A549 (cell line): ENCODE results near the gene PTPRN2. TPM values are rescaled to one million over a fixed set of nuclear protein-coding genes. Genes with fewer than 3 reads are reported as not detected.

Source experiments
- ATAC-seq, 2 experiments: fragments of 200-7000 bp in 1 of 2; fragments of >200 bp in 1 of 2; cut with Nextera tagmentation in 1 of 2; cut with Tn5 transposase in 1 of 2; 3 replicates each; pipeline versions ENCODE4 v1.8.0 to v1.9.1; 2018 to 2020; ENCODE audit warnings: mild to moderate bottlenecking in 1 of 2, moderate library complexity in 1 of 2
- CTCF ChIA-PET: fragments of 300-600 bp; sonication (Branson Sonifier 250); formaldehyde crosslinking; extraction: SDS; loops from one replicate; lab custom pipeline; 2021; ENCODE audit warnings: antibody characterized with exemption, inconsistent platforms; lab: Yijun Ruan, JAX
- POLR2A ChIA-PET: fragments of 350-600 bp; formaldehyde crosslinking; extraction: SDS; loops from one replicate; lab custom pipeline; 2021; ENCODE audit warnings: antibody characterized with exemption, inconsistent platforms; lab: Yijun Ruan, JAX
- DNase-seq, 2 experiments: peaks; one replicate each; pipeline versions ENCODE4 v3.0.0 to v3.0.0-alpha.2; 2011 to 2016; ENCODE audit warnings: low read depth in 1 of 2, low spot score in 1 of 2
- FAIRE-seq: peaks from 2 replicates; lab custom pipeline; 2011; peaks lifted over from hg19 to GRCh38; lab: Jason Lieb, UNC
- H3K27ac ChIP-seq, 2 experiments: fragments of >200 bp; sonication (Bioruptor Twin); formaldehyde crosslinking; 3 replicates each; pipeline ENCODE4 v1.5.1; 2016 to 2017
- H3K4me1 ChIP-seq: fragments of >200 bp; sonication (Bioruptor Twin); formaldehyde crosslinking; 3 replicates; pipeline ENCODE4 v1.6.1; 2016
- H3K4me2 ChIP-seq: fragments of >200 bp; sonication (Bioruptor Twin); formaldehyde crosslinking; 3 replicates; pipeline ENCODE4 v1.6.1; 2016
- H3K4me3 ChIP-seq: fragments of >200 bp; sonication (Bioruptor Twin); formaldehyde crosslinking; 3 replicates; pipeline ENCODE4 v1.5.1; 2016
- H3K9me3 ChIP-seq: fragments of >200 bp; sonication (Bioruptor Twin); formaldehyde crosslinking; 3 replicates; pipeline ENCODE4 v1.6.1; 2016
- BHLHE40 ChIP-seq: IDR thresholded peaks from 2 replicates; pipeline ENCODE4 v1.6.1; 2012; ENCODE audit warnings: low read depth, low read length, inconsistent platforms
- CEBPB ChIP-seq, 2 experiments: fragments of >200 bp in 1 of 2; sonication (Bioruptor Twin) in 1 of 2; formaldehyde crosslinking in 1 of 2; IDR thresholded peaks; 2 replicates each; pipeline ENCODE4 v1.6.1; 2012 to 2016
- CHD4 ChIP-seq: fragments of 200-600 bp; sonication (generic); IDR thresholded peaks from 2 replicates; pipeline ENCODE4 v1.6.1; 2016; ENCODE audit warnings: antibody characterized with exemption, mild to moderate bottlenecking, borderline replicate concordance
- EP300 ChIP-seq, 2 experiments: fragments of >200 bp; sonication (Bioruptor Twin); formaldehyde crosslinking; IDR thresholded peaks; 2 replicates in 1 of 2; 3 replicates in 1 of 2; pipeline ENCODE4 v1.6.1; 2016 to 2017
- ESRRA ChIP-seq: fragments of 150-350 bp; IDR thresholded peaks from 2 replicates; pipeline ENCODE4 v1.6.1; 2014; ENCODE audit warnings: mild to moderate bottlenecking, low read length, borderline replicate concordance
- FOSB ChIP-seq: fragments of 250-450 bp; sonication (Bioruptor Pico); IDR thresholded peaks from 2 replicates; pipeline ENCODE4 v1.5.0; 2020; ENCODE audit warnings: mild to moderate bottlenecking, moderate library complexity
- FOSL2 ChIP-seq, 2 experiments: fragments of 450-650 bp in 1 of 2; fragments of >200 bp in 1 of 2; sonication (Bioruptor Twin) in 1 of 2; formaldehyde crosslinking; IDR thresholded peaks; 2 replicates each; pipeline versions ENCODE4 v1.5.0 to v1.6.1; 2016 to 2020; ENCODE audit warnings: mild to moderate bottlenecking in 1 of 2, moderate library complexity in 1 of 2
- GATA3 ChIP-seq: IDR thresholded peaks from 2 replicates; pipeline ENCODE4 v1.6.1; 2012; ENCODE audit warnings: borderline replicate concordance
- HDAC2 ChIP-seq: fragments of 200-600 bp; sonication (generic); IDR thresholded peaks from 2 replicates; pipeline ENCODE4 v1.6.1; 2016
- HEYL ChIP-seq: fragments of 250-450 bp; sonication (Bioruptor Pico); IDR thresholded peaks from 2 replicates; pipeline ENCODE4 v1.8.0; 2021; ENCODE audit warnings: mild to moderate bottlenecking, moderate library complexity
- HOXA7 ChIP-seq: fragments of 250-450 bp; sonication (Bioruptor Pico); IDR thresholded peaks from 2 replicates; pipeline ENCODE4 v1.5.0; 2020; ENCODE audit warnings: mild to moderate bottlenecking, moderate library complexity
- HOXB13 ChIP-seq: fragments of 250-450 bp; sonication (Bioruptor Pico); IDR thresholded peaks from 2 replicates; pipeline ENCODE4 v1.5.0; 2020; ENCODE audit warnings: low read depth, mild to moderate bottlenecking, moderate library complexity
- JUNB ChIP-seq: fragments of >200 bp; sonication (Bioruptor Twin); formaldehyde crosslinking; IDR thresholded peaks from 2 replicates; pipeline ENCODE4 v1.6.1; 2016
- KDM1A ChIP-seq: fragments of 200-600 bp; sonication (generic); IDR thresholded peaks from 2 replicates; pipeline ENCODE4 v1.6.1; 2016; ENCODE audit warnings: low read depth, mild to moderate bottlenecking
- MAZ ChIP-seq: fragments of 150-350 bp; IDR thresholded peaks from 2 replicates; pipeline ENCODE4 v1.6.1; 2014; ENCODE audit warnings: antibody characterized with exemption, low read depth, low read length, borderline replicate concordance
- NFE2L2 ChIP-seq: fragments of 150-350 bp; conservative IDR thresholded peaks from 2 replicates; pipeline ENCODE4 v1.6.1; 2014; ENCODE audit warnings: low read length
- PHF8 ChIP-seq: fragments of 200-600 bp; sonication (generic); IDR thresholded peaks from 2 replicates; pipeline ENCODE4 v1.6.1; 2016; ENCODE audit warnings: low read depth, mild to moderate bottlenecking, antibody characterized with exemption, moderate library complexity, borderline replicate concordance
- POLR2AphosphoS2 ChIP-seq: conservative IDR thresholded peaks from 2 replicates; pipeline ENCODE4 v1.6.1; 2012; ENCODE audit warnings: low read length, improper control_type of control experiment, inconsistent platforms
- RAD21 ChIP-seq, 2 experiments: fragments of >200 bp in 1 of 2; sonication (Bioruptor Twin) in 1 of 2; formaldehyde crosslinking in 1 of 2; IDR thresholded peaks in 1 of 2; conservative IDR thresholded peaks in 1 of 2; 2 replicates in 1 of 2; 3 replicates in 1 of 2; pipeline ENCODE4 v1.6.1; 2012 to 2018; ENCODE audit warnings: inconsistent platforms in 1 of 2
- RARB ChIP-seq: fragments of 250-450 bp; sonication (Bioruptor Pico); IDR thresholded peaks from 2 replicates; pipeline ENCODE4 v1.8.0; 2021; ENCODE audit warnings: mild to moderate bottlenecking, moderate library complexity
- RCOR1 ChIP-seq: fragments of 150-350 bp; IDR thresholded peaks from 2 replicates; pipeline ENCODE4 v1.6.1; 2014; ENCODE audit warnings: antibody characterized with exemption, low read length, low read depth
- TFCP2L1 ChIP-seq: fragments of 250-450 bp; sonication (Bioruptor Pico); IDR thresholded peaks from 2 replicates; pipeline ENCODE4 v1.5.0; 2021; ENCODE audit warnings: mild to moderate bottlenecking
- TP53 ChIP-seq: fragments of 250-450 bp; sonication (Bioruptor Pico); IDR thresholded peaks from 2 replicates; pipeline ENCODE4 v1.5.0; 2021; ENCODE audit warnings: mild to moderate bottlenecking, moderate library complexity
- ZSCAN20 ChIP-seq: fragments of 250-450 bp; sonication (Bioruptor Pico); IDR thresholded peaks from 2 replicates; pipeline ENCODE4 v1.8.0; 2022; ENCODE audit warnings: mild to moderate bottlenecking, moderate library complexity
- WGBS: methylation state at CpG from one replicate; pipeline ENCODE4 v1.1.6; 2017; ENCODE audit errors: missing lambda C conversion rate; 5-methylcytosine and 5-hydroxymethylcytosine counted together
- polyA plus RNA-seq, 4 experiments: library from polyadenylated mRNA; depleted of rRNA in 3 of 4; stranded (reverse); fragments of >200 nt; fragmentation: RNase III in 1 of 4; extraction: RNeasy Plus Mini Kit Qiagen cat#74134 plus additional on column Dnase treatment in 1 of 4; gene quantifications; 2 replicates in 3 of 4; 3 replicates in 1 of 4; pipeline ENCODE4 v1.2.3, GENCODE V29; 2011 to 2017
- TF ChIP-seq, protein P1 (sequence below): fragments of 250-450 bp; sonication (Bioruptor Pico); IDR thresholded peaks from 2 replicates; pipeline ENCODE4 v1.5.0; 2021; ENCODE audit warnings: mild to moderate bottlenecking, moderate library complexity, borderline replicate concordance
- TF ChIP-seq, protein P2 (sequence below): IDR thresholded peaks from 2 replicates; pipeline ENCODE4 v1.6.1; 2012
- TF ChIP-seq, protein P3 (sequence below): fragments of 450-650 bp; IDR thresholded peaks from 2 replicates; pipeline ENCODE4 v1.6.1; 2014; ENCODE audit warnings: antibody characterized with exemption
- TF ChIP-seq, protein P4 (sequence below): IDR thresholded peaks from 2 replicates; pipeline ENCODE4 v1.6.1; 2012; ENCODE audit warnings: low read depth, borderline replicate concordance
- TF ChIP-seq, protein P5 (sequence below): fragments of >200 bp; sonication (Bioruptor Twin); formaldehyde crosslinking; IDR thresholded peaks from 3 replicates; pipeline ENCODE4 v1.5.1; 2016

The PTPRN2 gene
- polyA plus RNA-seq, 2 of the 4 experiments (the other 2 are of a cell fraction), result 0.41 to 1.2 TPM

DNA sequence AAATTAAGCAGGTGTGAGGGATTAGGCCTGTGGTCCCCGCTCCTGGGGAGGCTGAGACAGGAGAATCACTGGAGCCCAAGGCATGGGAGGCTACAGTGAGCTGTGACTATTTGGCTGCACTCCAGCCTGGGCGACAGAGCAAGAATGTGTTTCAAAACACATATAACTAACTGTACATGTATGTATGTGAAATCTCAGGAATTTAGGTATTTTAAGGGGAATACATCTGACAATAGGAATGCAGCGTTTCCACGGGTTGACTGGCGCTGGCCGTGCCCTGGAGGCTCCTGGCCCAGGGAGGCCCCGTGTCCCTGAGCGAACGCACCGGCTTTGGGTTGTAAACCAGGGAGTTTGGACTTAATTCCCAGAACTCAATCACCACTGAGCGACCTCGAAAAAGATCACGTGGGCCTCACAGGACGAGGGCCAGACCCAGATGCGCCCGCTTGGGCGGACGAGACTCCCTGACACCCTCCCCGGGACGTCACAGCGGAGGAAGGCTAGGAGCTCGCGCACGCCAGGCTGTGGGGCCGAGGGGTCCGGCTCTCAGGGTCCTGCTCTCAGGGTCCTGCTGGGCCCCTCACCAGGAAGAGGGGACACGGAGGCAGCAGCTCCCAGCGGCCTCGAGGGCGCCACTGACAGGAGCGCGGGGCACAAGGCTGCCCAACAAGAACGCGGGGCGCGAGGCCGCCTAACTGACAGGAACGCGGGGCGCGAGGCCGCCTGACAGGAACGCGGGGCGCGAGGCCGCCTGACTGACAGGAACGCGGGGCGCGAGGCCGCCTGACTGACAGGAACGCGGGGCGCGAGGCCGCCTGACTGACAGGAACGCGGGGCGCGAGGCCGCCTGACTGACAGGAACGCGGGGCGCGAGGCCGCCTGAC lies 18.4 kb downstream of the PTPRN2 start:
- TF ChIP-seq, protein P1, sequence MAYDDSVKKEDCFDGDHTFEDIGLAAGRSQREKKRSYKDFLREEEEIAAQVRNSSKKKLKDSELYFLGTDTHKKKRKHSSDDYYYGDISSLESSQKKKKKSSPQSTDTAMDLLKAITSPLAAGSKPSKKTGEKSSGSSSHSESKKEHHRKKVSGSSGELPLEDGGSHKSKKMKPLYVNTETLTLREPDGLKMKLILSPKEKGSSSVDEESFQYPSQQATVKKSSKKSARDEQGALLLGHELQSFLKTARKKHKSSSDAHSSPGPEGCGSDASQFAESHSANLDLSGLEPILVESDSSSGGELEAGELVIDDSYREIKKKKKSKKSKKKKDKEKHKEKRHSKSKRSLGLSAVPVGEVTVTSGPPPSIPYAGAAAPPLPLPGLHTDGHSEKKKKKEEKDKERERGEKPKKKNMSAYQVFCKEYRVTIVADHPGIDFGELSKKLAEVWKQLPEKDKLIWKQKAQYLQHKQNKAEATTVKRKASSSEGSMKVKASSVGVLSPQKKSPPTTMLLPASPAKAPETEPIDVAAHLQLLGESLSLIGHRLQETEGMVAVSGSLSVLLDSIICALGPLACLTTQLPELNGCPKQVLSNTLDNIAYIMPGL (CRISPR knock-in tag), result no peak
- TF ChIP-seq CHD4 (no peak), ESRRA (no peak), HOXB13 (CRISPR knock-in tag) (no peak), RARB (CRISPR knock-in tag) (no peak), FOSB (CRISPR knock-in tag) (no peak), MAZ (no peak), HEYL (CRISPR knock-in tag) (no peak), TFCP2L1 (no peak), BHLHE40 (no peak), EP300 (IDR thresholded peaks at IDR 0.05) (no peak), TP53 (CRISPR knock-in tag) (no peak), ZSCAN20 (CRISPR knock-in tag) (no peak), JUNB (no peak), KDM1A (no peak), NFE2L2 (no peak), PHF8 (no peak), FOSL2 (IDR thresholded peaks at IDR 0.05) (no peak), FOSL2 (CRISPR knock-in tag; IDR thresholded peaks at IDR 0.05) (no peak)
- TF ChIP-seq, protein P2, sequence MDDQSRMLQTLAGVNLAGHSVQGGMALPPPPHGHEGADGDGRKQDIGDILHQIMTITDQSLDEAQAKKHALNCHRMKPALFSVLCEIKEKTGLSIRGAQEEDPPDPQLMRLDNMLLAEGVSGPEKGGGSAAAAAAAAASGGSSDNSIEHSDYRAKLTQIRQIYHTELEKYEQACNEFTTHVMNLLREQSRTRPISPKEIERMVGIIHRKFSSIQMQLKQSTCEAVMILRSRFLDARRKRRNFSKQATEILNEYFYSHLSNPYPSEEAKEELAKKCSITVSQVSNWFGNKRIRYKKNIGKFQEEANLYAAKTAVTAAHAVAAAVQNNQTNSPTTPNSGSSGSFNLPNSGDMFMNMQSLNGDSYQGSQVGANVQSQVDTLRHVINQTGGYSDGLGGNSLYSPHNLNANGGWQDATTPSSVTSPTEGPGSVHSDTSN, result no peak
- TF ChIP-seq, protein P3, sequence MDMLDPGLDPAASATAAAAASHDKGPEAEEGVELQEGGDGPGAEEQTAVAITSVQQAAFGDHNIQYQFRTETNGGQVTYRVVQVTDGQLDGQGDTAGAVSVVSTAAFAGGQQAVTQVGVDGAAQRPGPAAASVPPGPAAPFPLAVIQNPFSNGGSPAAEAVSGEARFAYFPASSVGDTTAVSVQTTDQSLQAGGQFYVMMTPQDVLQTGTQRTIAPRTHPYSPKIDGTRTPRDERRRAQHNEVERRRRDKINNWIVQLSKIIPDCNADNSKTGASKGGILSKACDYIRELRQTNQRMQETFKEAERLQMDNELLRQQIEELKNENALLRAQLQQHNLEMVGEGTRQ, result no peak
- no peak overlapping the region for H3K4me3 ChIP-seq
- FAIRE-seq (no peak), ATAC-seq (no peak), DNase-seq (no peak)
- POLR2A ChIA-PET, result no interaction called here
- no peaks in the 10 kb centered on the region for H3K9me3 ChIP-seq
- H3K4me2 ChIP-seq, result no peak overlapping the region
- CTCF ChIA-PET, result no interaction called here
- 75% methylated on average over 25 of the region's 67 CpGs for WGBS
- H3K27ac ChIP-seq, result no peak overlapping the region
- H3K4me1 ChIP-seq, result peaks cover 3% of the 10 kb centered on the region; the same call in 1 of the 3 replicates

DNA sequence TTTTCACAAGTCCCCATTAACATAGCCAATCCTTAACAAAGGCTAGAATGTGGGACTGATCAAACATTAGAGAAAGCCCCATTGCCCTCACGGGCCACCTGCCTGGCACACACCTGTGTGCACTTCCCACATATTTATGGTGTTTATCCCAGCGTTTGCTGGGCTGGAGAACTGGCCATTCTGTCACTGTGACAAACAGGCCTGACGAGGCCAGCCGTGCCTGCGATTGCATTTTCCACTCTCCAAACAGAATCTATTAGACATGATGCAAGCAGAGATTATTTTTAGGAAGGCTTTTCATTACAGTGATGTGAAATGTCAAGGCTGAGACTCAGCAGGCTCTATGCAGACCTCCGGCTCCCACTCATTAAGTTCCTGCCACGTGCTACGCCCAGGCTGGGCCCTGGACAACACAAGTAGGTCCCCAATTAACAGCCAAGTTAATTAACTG lies 20.4 kb downstream of the PTPRN2 start:
- ATAC-seq (no peak), FAIRE-seq (no peak), DNase-seq (no peak)
- TF ChIP-seq, protein P4, sequence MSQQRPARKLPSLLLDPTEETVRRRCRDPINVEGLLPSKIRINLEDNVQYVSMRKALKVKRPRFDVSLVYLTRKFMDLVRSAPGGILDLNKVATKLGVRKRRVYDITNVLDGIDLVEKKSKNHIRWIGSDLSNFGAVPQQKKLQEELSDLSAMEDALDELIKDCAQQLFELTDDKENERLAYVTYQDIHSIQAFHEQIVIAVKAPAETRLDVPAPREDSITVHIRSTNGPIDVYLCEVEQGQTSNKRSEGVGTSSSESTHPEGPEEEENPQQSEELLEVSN, result no peak
- TF ChIP-seq, protein P3, result no peak
- no peak for TF ChIP-seq HOXB13 (CRISPR knock-in tag)
- no peak for TF ChIP-seq JUNB
- no peak for TF ChIP-seq RAD21 (conservative IDR thresholded peaks at IDR 0.05 in 1 of 2, IDR thresholded peaks at IDR 0.05 in 1 of 2)
- TF ChIP-seq RCOR1, result no peak
- TF ChIP-seq, protein P5, sequence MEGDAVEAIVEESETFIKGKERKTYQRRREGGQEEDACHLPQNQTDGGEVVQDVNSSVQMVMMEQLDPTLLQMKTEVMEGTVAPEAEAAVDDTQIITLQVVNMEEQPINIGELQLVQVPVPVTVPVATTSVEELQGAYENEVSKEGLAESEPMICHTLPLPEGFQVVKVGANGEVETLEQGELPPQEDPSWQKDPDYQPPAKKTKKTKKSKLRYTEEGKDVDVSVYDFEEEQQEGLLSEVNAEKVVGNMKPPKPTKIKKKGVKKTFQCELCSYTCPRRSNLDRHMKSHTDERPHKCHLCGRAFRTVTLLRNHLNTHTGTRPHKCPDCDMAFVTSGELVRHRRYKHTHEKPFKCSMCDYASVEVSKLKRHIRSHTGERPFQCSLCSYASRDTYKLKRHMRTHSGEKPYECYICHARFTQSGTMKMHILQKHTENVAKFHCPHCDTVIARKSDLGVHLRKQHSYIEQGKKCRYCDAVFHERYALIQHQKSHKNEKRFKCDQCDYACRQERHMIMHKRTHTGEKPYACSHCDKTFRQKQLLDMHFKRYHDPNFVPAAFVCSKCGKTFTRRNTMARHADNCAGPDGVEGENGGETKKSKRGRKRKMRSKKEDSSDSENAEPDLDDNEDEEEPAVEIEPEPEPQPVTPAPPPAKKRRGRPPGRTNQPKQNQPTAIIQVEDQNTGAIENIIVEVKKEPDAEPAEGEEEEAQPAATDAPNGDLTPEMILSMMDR, result no peak
- no peak for TF ChIP-seq NFE2L2
- TF ChIP-seq BHLHE40, result no peak
- TF ChIP-seq HDAC2, result no peak
- TF ChIP-seq POLR2AphosphoS2, result no peak
- no peak for TF ChIP-seq CHD4
- no peak for TF ChIP-seq HOXA7 (CRISPR knock-in tag)
- TF ChIP-seq FOSL2 (IDR thresholded peaks at IDR 0.05), result no peak
- no peak for TF ChIP-seq FOSL2 (CRISPR knock-in tag; IDR thresholded peaks at IDR 0.05)
- no peak for TF ChIP-seq GATA3
- no peak for TF ChIP-seq CEBPB (IDR thresholded peaks at IDR 0.05)
- WGBS, result 60% methylated on average over 8 of the region's 8 CpGs
- H3K9me3 ChIP-seq, result no peaks in the 10 kb centered on the region
- ChIA-PET POLR2A (no interaction called here), CTCF (no interaction called here)
- no peaks in the 10 kb centered on the region for H3K4me1 ChIP-seq
- no peak overlapping the region for H3K27ac ChIP-seq
- H3K4me2 ChIP-seq, result no peak overlapping the region
- no peak overlapping the region for H3K4me3 ChIP-seq
